Stimulated activated CD4-positive, alpha-beta T cell treated with anti-CD3 and anti-CD28 coated beads, Interleukin-1b, Interleukin-23, amount 100 ng/mL, for 24 hours (primary cell): ENCODE data around the gene TGFB2.
"Not testable (repeated sequence)": the region's sequence is repeated elsewhere in the genome, so short reads cannot be mapped to it uniquely, and the experiment has no call there.

Source experiments
- DNase-seq, 4 experiments: peaks; one replicate each; pipeline ENCODE4 v3.0.0-alpha.2; 2020; ENCODE audit warnings: low read depth in 4 of 4, low spot score in 1 of 4

The TGFB2 gene

GRCh38 chr1:218344814-218345672 is at the start of gene TGFB2:
TSS of gene TGFB2 (plus strand) at chr1:218345336. CDS start at chr1:218346702, 1,366 bp downstream.
- DNase-seq, result no peak

- DNase-seq, result no peak
Measured at GRCh38 chr1:218296162-218296561, 49.0 kb upstream of the TGFB2 start.

- DNase-seq, result no peak
Measured at GRCh38 chr1:218297461-218297860, 47.7 kb upstream of the TGFB2 start.

GRCh38 chr1:218297867-218298266 is 47.3 kb upstream of the TGFB2 start:
- no peak for DNase-seq

- no peak for DNase-seq
Measured at GRCh38 chr1:218298398-218298797, 46.7 kb upstream of the TGFB2 start.

GRCh38 chr1:218299416-218299815 is 45.7 kb upstream of the TGFB2 start:
- DNase-seq, result no peak

GRCh38 chr1:218301217-218301616 is 43.9 kb upstream of the TGFB2 start:
- DNase-seq, result no peak

DNA sequence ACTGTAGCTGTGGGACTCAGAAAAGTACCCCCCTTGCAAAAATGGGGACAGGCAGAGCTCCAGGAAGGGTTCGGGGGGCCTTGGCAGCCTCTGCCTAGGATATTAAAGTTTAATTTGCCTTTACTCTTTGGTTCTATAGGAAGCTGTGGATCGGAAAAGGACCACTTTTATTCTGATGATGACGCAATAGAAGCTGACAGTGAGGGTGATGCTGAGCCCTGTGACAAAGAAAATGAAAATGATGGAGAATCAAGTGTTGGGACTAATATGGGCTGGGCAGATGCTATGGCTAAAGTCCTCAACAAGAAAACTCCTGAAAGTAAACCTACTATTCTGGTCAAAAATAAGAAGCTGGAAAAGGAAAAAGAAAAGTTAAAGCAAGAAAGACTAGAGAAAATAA is 43.0 kb upstream of the TGFB2 start:
- DNase-seq, result no peak

GRCh38 chr1:218303176-218303879 is 41.8 kb upstream of the TGFB2 start:
- no peak for DNase-seq

GRCh38 chr1:218304281-218305039 is 40.7 kb upstream of the TGFB2 start:
- no peak for DNase-seq

GRCh38 chr1:218305472-218306064 is 39.6 kb upstream of the TGFB2 start:
- DNase-seq, result no peak

- no peak for DNase-seq
Measured at GRCh38 chr1:218312509-218312908, 32.6 kb upstream of the TGFB2 start.

DNA sequence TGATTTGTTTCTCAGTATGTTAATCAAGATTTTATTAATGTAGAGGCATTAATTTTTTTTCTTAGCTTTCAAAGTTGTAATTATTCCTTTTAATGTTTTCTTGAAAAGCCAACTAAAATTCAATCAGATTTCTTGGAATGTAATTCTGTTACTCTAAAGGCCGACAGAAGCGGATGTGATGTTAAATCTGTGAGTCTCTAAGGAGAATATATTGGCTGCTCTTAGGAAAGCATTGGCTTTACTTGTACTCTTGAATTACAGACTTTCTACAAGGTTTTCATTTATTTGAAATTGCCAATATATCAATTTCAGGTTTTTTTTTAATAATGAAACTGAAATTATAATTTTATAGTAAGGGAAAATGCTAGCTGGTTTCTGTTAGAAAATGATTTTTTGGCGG is 30.8 kb upstream of the TGFB2 start:
- DNase-seq, result no peak

- no peak for DNase-seq
Measured at GRCh38 chr1:218315638-218316037, 29.5 kb upstream of the TGFB2 start.

DNA sequence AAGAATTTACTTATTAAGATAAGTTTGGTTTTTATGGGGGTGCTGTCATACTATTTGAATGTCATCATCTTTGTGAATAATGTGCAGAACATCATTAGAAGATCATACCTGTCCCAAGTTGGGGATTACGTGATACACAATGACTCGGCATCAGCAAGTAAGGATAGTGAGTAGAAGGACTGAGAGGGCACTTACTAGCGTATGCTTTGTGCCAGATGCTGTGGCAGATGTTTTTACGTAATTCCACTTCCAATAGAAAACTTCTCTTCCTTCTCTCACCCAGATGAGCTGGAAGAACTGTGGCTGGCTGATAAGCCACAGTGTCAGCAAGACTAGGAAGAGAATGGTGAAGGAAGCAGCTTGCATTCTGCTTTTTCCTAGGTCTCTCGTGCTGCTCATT is 28.1 kb upstream of the TGFB2 start:
- DNase-seq, result no peak

- DNase-seq, result not testable (repeated sequence)
Measured at GRCh38 chr1:218320182-218320581, 25.0 kb upstream of the TGFB2 start.

- no peak for DNase-seq
Measured at GRCh38 chr1:218322762-218323161, 22.4 kb upstream of the TGFB2 start.

GRCh38 chr1:218323568-218324225 is 21.4 kb upstream of the TGFB2 start:
- no peak for DNase-seq

DNA sequence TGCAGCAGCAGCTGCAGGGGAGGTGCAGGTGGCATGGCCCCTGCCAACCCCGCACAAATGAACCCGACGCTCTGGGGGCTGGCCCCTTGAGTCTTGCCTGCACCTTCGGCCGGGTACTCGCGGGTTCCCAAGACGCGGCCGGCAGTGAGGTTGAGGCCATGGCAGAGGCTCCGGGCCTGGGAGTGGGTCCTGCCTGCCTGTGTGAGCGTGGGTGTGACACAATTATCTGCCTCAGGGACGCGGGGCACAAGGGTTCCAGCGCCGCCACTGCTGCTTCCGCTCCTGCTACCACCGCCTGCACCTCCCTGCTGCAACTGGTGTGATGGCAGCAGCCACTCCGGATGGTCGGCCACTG is 20.9 kb upstream of the TGFB2 start:
- DNase-seq, result no peak

- no peak for DNase-seq
Measured at GRCh38 chr1:218328769-218329168, 16.4 kb upstream of the TGFB2 start.

DNA sequence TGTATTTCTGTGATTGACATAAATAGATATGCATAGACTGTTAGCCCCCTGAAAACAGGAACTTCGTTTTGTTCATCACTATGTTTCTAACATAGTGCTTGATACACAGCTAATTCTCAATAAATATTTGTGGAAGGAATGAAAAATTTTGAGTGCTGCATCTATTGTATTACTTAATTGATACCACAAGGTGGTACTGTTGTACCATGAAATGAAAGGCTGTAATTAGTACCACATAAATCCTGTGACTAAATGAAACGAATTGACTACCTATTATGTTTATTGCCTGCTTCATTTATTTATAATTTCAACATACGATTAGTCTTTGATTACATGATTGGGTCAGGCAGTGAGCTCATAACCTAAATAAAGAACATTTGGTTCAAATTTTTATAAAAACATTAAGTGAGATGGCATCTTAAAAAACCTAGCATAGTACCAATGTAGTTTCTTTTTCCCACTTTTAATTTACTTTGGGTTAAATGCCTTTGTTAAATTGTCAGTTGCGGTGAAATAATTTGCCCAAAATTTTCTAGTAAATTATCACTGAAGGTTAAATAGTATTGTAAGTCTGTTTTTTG is 15.0 kb upstream of the TGFB2 start:
- no peak for DNase-seq
